ENCODE results near the gene IMP4. TPM values are rescaled to one million over a fixed set of nuclear protein-coding genes. Genes with fewer than 3 reads are reported as not detected.

IMP4 gene
- total and polyA plus RNA-seq, 10 of the 15 experiments (the other 5 are each of a cell fraction or from before 2014, with no cell fraction given) = 41.4 to 242 (median 166) TPM

- Histone ChIP-seq H3K9me3 (replicated peaks; ENCODE audit: control insufficient read depth, insufficient read depth, low read length) (no peaks in the 10 kb centered on the region), H3K4me3 (no peak overlapping the region), H2AFZ (ENCODE audit: control insufficient read depth, low read depth, low read length) (peak overlapping the region; percentile 67), H3K9ac (ENCODE audit: control insufficient read depth, insufficient read depth, low read length) (no peak overlapping the region), H3K4me2 (ENCODE audit: control insufficient read depth, insufficient read depth) (no peak overlapping the region), H3K79me2 (ENCODE audit: control insufficient read depth, insufficient read depth, low read length) (no peaks in the 10 kb centered on the region), H3K27me3 (replicated peaks in 1 of 2; ENCODE audit: control insufficient read depth in 2 of 2, insufficient read depth in 2 of 2, low read length in 1 of 2) (no peaks in the 10 kb centered on the region; a peak in 1 of 4 replicates), H3K4me1 (ENCODE audit: control insufficient read depth, insufficient read depth, low read length) (peaks cover 23% of the 10 kb centered on the region), H3K27ac (ENCODE audit: control insufficient read depth, insufficient read depth) (no peak overlapping the region), H3K36me3 (ENCODE audit: control insufficient read depth in 2 of 2, insufficient read depth in 2 of 2, low read length in 1 of 2) (no peaks in the 10 kb centered on the region), H4K20me1 (ENCODE audit: control insufficient read depth, insufficient read depth) (no peaks in the 10 kb centered on the region)
- SMC1A ChIA-PET (ENCODE audit: uncharacterized antibody, unreplicated experiment) = no interaction called here
- FAIRE-seq = no peak
- intact Hi-C loops (cut with micrococcal nuclease; ENCODE audit: unreplicated experiment) = no loop called here
- TF ChIP-seq KDM1A (IDR thresholded peaks at IDR 0.05; ENCODE audit: borderline replicate concordance) = no peak
- TF ChIP-seq CTCF (IDR thresholded peaks at IDR 0.05 in 2 of 3, conservative IDR thresholded peaks at IDR 0.05 in 1 of 3; ENCODE audit: control insufficient read depth in 2 of 3, extremely low read depth in 1 of 3, insufficient read depth in 1 of 3, low read depth in 3 of 3, low read length in 3 of 3) = 0 out of 6 replicates have a peak, but pooled peaks of 1 of the 3 experiments have one; percentile 14
- BruUV-seq (replicated peaks) = no TSS peak
- DNase-seq (ENCODE audit: low read depth, low spot score) = no peak
- RAD21 ChIA-PET (ENCODE audit: unreplicated experiment) = no interaction called here
- POLR2A ChIA-PET = no interaction called here
- CTCF ChIA-PET = no interaction called here
- ATAC-seq = peak; percentile 49
- 43% methylated on average over 11 of the region's 12 CpGs for WGBS (ENCODE audit: insufficient coverage, insufficient replicate concordance, low lambda C conversion rate, missing lambda C conversion rate)
- in situ Hi-C loops (cut with MboI) = no loop called here
Measured at GRCh38 chr2:130302164-130302886, 40.4 kb upstream of the IMP4 start.

GRCh38 chr2:130303169-130303568, 39.5 kb upstream of the IMP4 start:
- POLR2A ChIA-PET = no interaction called here
- Histone ChIP-seq H4K20me1 (ENCODE audit: control insufficient read depth, insufficient read depth) (no peaks in the 10 kb centered on the region), H3K4me2 (ENCODE audit: control insufficient read depth, insufficient read depth) (peak overlapping the region; percentile 30), H3K27me3 (replicated peaks in 1 of 2; ENCODE audit: control insufficient read depth in 2 of 2, insufficient read depth in 2 of 2, low read length in 1 of 2) (no peaks in the 10 kb centered on the region), H3K36me3 (ENCODE audit: control insufficient read depth in 2 of 2, insufficient read depth in 2 of 2, low read length in 1 of 2) (no peaks in the 10 kb centered on the region), H3K4me1 (ENCODE audit: control insufficient read depth, insufficient read depth, low read length) (peaks cover 23% of the 10 kb centered on the region), H3K9me3 (replicated peaks; ENCODE audit: control insufficient read depth, insufficient read depth, low read length) (no peaks in the 10 kb centered on the region), H3K79me2 (ENCODE audit: control insufficient read depth, insufficient read depth, low read length) (no peaks in the 10 kb centered on the region), H2AFZ (ENCODE audit: control insufficient read depth, low read depth, low read length) (no peak overlapping the region; the same call in 1 of the 2 replicates), H3K9ac (ENCODE audit: control insufficient read depth, insufficient read depth, low read length) (no peak overlapping the region), H3K4me3 (peak overlapping the region; percentile 50), H3K27ac (ENCODE audit: control insufficient read depth, insufficient read depth) (no peak overlapping the region)
- RAD21 ChIA-PET (ENCODE audit: unreplicated experiment) = no interaction called here
- in situ Hi-C loops (cut with MboI) = no loop called here
- CTCF ChIA-PET = interaction anchor here (0.6 kb wide), 1 partner anchor 449 kb away, joined by 3 read pairs; no protein-coding TSS in a partner anchor
- DNase-seq (ENCODE audit: low read depth, low spot score) (peak; percentile 38), ATAC-seq (peak; percentile 52), FAIRE-seq (no peak)
- SMC1A ChIA-PET (ENCODE audit: uncharacterized antibody, unreplicated experiment) = no interaction called here
- no TSS peak for BruUV-seq (replicated peaks)
- intact Hi-C loops (cut with micrococcal nuclease; ENCODE audit: unreplicated experiment) = no loop called here
- TF ChIP-seq SRF (IDR thresholded peaks at IDR 0.05; ENCODE audit: low read depth in 2 of 2, low read length in 2 of 2) (no peak), CHD4 (IDR thresholded peaks at IDR 0.05) (no peak), GABPA (IDR thresholded peaks at IDR 0.05; ENCODE audit: low read depth) (no peak), SMAD1 (IDR thresholded peaks at IDR 0.05; ENCODE audit: low read depth, partially characterized antibody) (no peak), JUNB (IDR thresholded peaks at IDR 0.05) (0 out of 2 replicates have a peak, but pooled peaks have one; percentile 11), STAT1 (conservative IDR thresholded peaks at IDR 0.05) (no peak), ZNF592 (IDR thresholded peaks at IDR 0.05) (no peak), SPI1 (IDR thresholded peaks at IDR 0.05; ENCODE audit: borderline replicate concordance, insufficient read depth, low read depth, low read length) (peak; percentile 54; the same call in 1 of the 2 replicates), ETV6 (conservative IDR thresholded peaks at IDR 0.05 in 1 of 2, IDR thresholded peaks at IDR 0.05 in 1 of 2; ENCODE audit: borderline replicate concordance in 1 of 2, low read depth in 1 of 2) (no peak)

Data from GM12878 (cell line).